ENCODE measurements around the gene RHOH. TPM values are rescaled to one million over a fixed set of nuclear protein-coding genes. Genes with fewer than 3 reads are reported as not detected.

The RHOH gene
- total and polyA plus RNA-seq, 9 of the 15 experiments (the other 6 are each of a cell fraction or from before 2014, with no cell fraction given): 14.3 to 37.7 (median 23.2) TPM

GRCh38 chr4:40197879-40198689 is 1.3 kb downstream of the RHOH start (continued):
- TF ChIP-seq KAT7 (CRISPR knock-in tag; IDR thresholded peaks at IDR 0.05; ENCODE audit: borderline replicate concordance) (no peak), KDM1A (IDR thresholded peaks at IDR 0.05) (peak; percentile 77 to 83), ESRRB (CRISPR knock-in tag; IDR thresholded peaks at IDR 0.05; ENCODE audit: borderline replicate concordance) (no peak), MEIS2 (IDR thresholded peaks at IDR 0.05; ENCODE audit: partially characterized antibody) (peak; percentile 62), ZNF384 (IDR thresholded peaks at IDR 0.05; ENCODE audit: low read depth, low read length) (no peak), ZNF282 (CRISPR knock-in tag; IDR thresholded peaks at IDR 0.05) (no peak), ILF3 (IDR thresholded peaks at IDR 0.05; ENCODE audit: borderline replicate concordance) (no peak), ATF7 (IDR thresholded peaks at IDR 0.05) (peak; percentile 49; the same call in 1 of the 2 replicates), SMARCE1 (IDR thresholded peaks at IDR 0.05) (peak; percentile 76), NBN (IDR thresholded peaks at IDR 0.05; ENCODE audit: low read depth) (peak; percentile 82; the same call in 1 of the 2 replicates), ARNT (IDR thresholded peaks at IDR 0.05) (peak in 1 of 2 experiments; percentile 68; a peak in 2 of 4 replicates), CTBP1 (IDR thresholded peaks at IDR 0.05; ENCODE audit: borderline replicate concordance) (peak; percentile 95), MTA3 (IDR thresholded peaks at IDR 0.05; ENCODE audit: borderline replicate concordance) (0 out of 2 replicates have a peak, but pooled peaks have one; percentile 81), TBL1XR1 (IDR thresholded peaks at IDR 0.05; ENCODE audit: low read length in 2 of 2) (peak in 1 of 2 experiments; percentile 76; a peak in 2 of 4 replicates), RCOR1 (IDR thresholded peaks at IDR 0.05; ENCODE audit: borderline replicate concordance in 1 of 2, low read depth in 2 of 2, low read length in 2 of 2) (peak in 1 of 2 experiments; percentile 87; a peak in 2 of 4 replicates), HDAC2 (IDR thresholded peaks at IDR 0.05) (0 out of 2 replicates have a peak, but pooled peaks have one; percentile 62), MYNN (IDR thresholded peaks at IDR 0.05) (peak; percentile 74; the same call in 1 of the 2 replicates), MYNN (CRISPR knock-in tag; IDR thresholded peaks at IDR 0.05) (no peak), ZNF589 (CRISPR knock-in tag; IDR thresholded peaks at IDR 0.05; ENCODE audit: low read depth) (peak; percentile 62; the same call in 1 of the 2 replicates), POLR2G (IDR thresholded peaks at IDR 0.05; ENCODE audit: low read depth, low read length) (peak; percentile 67), TAF7 (tag; IDR thresholded peaks at IDR 0.05) (peak; percentile 40; the same call in 1 of the 2 replicates), MECOM (CRISPR knock-in tag; IDR thresholded peaks at IDR 0.05) (peak; percentile 92), SMAD1 (IDR thresholded peaks at IDR 0.05; ENCODE audit: low read depth, low read length, partially characterized antibody) (peak; percentile 14), JUNB (CRISPR knock-in tag; conservative IDR thresholded peaks at IDR 0.05) (no peak), PHF8 (IDR thresholded peaks at IDR 0.05; ENCODE audit: borderline replicate concordance, low read length) (peak; percentile 27; the same call in 1 of the 2 replicates), JUND (IDR thresholded peaks at IDR 0.05; ENCODE audit: borderline replicate concordance, low read depth, low read length) (peak; percentile 74), JUND (tag; IDR thresholded peaks at IDR 0.05; ENCODE audit: borderline replicate concordance, low read depth, low read length) (peak; percentile 54; the same call in 1 of the 3 replicates)
- TF ChIP-seq, protein P1, sequence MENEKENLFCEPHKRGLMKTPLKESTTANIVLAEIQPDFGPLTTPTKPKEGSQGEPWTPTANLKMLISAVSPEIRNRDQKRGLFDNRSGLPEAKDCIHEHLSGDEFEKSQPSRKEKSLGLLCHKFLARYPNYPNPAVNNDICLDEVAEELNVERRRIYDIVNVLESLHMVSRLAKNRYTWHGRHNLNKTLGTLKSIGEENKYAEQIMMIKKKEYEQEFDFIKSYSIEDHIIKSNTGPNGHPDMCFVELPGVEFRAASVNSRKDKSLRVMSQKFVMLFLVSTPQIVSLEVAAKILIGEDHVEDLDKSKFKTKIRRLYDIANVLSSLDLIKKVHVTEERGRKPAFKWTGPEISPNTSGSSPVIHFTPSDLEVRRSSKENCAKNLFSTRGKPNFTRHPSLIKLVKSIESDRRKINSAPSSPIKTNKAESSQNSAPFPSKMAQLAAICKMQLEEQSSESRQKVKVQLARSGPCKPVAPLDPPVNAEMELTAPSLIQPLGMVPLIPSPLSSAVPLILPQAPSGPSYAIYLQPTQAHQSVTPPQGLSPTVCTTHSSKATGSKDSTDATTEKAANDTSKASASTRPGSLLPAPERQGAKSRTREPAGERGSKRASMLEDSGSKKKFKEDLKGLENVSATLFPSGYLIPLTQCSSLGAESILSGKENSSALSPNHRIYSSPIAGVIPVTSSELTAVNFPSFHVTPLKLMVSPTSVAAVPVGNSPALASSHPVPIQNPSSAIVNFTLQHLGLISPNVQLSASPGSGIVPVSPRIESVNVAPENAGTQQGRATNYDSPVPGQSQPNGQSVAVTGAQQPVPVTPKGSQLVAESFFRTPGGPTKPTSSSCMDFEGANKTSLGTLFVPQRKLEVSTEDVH (IDR thresholded peaks at IDR 0.05; ENCODE audit: low read depth, partially characterized antibody): peak; percentile 29

Data from K562 (cell line).